HG02981 (cell line): ENCODE results near the gene POU5F1.
"Not testable (repeated sequence)": the region's sequence is repeated elsewhere in the genome, so short reads cannot be mapped to it uniquely, and the experiment has no call there.

Experiments used
- ATAC-seq: cut with Tn5 transposase; IDR thresholded peaks from one replicate; pipeline ENCODE4 v1.9.1; 2021; ENCODE audit warnings: mild to moderate bottlenecking, moderate library complexity; ENCODE audit not compliant: unreplicated experiment

Gene POU5F1

GRCh38 chr6:31192431-31193105 is 22.1 kb upstream of the POU5F1 start:
- ATAC-seq, result not testable (repeated sequence)

- ATAC-seq, result no peak
These were observed 20.0 kb upstream of the POU5F1 start for GRCh38 chr6:31190488-31190887.

GRCh38 chr6:31189223-31189622 is 18.7 kb upstream of the POU5F1 start:
- ATAC-seq, result not testable (repeated sequence)

DNA sequence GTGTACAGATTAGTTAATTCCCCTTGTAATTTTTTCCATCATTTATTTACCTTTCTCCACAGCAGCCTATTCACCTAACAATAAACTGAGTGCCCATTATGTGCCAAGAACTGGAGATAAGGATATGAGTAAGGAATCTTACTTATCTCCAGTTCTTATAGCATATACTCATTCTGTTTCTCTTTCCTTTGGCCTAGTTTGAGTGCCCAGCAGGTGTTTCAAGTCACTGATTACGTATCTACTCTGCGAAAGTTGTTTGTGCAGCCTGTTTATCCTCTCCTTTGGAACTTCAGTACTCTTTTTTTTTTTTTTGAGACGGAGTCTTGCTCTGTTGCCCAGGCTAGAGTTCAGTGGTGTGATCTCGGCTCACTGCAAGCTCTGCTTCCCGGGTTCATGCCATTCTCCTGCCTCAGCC is 17.3 kb upstream of the POU5F1 start:
- ATAC-seq, result no peak

DNA sequence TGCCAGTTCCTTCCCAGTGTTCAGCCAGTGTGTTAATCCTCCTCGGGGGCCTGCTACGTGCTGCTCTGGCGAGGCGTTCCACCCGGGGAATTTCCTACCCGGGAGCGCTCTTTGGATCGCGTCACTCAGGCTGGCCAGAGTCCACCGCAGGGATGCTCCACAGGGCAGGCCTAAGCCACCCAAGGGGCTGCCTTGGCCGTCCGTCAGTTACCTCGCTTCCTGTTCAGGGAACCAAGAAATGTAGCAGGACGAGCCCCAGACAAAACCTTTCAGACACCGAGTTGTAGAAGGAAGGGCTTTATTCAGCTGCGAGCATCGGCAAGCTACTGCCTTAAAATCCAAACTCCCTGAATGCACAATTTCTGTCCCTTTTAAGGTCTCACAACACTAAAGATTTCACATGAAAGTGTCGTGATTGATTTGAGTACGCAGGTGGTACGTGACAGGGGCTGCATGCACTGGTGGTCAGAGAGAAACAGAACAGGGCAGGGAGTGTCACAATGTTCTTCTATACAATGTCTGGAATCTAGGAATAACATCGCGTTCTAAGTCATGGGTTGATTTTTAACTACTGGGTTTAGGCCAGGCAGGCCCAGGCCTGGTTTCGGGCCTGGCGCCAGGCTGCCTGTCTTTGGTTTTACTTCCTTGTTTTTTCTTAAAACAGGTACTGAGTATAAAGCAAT is 15.7 kb upstream of the POU5F1 start:
- ATAC-seq, result no peak

- ATAC-seq, result not testable (repeated sequence)
These were observed 15.2 kb upstream of the POU5F1 start for GRCh38 chr6:31185695-31186051.

DNA sequence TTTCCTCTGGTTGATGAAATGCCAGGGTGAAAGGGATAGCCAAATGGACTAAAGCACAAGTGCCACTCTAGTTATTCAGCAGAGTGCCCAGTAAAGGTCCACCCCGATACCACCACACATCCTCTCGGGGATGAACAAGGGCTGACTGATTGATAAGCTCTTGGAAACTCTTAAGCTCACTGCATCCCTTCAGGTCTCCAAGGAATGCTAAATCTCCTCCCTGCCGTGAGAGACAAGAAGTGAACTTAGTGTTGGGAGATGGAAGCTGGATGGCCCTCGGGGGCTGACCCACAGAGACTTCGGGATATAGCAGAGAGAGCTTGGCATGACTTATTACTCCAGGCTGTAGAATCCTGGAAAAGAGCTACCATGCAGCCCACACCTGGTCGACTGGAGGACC is 13.4 kb upstream of the POU5F1 start:
- ATAC-seq, result not testable (repeated sequence)

GRCh38 chr6:31183287-31183686 is 12.8 kb upstream of the POU5F1 start:
- not testable (repeated sequence) for ATAC-seq

DNA sequence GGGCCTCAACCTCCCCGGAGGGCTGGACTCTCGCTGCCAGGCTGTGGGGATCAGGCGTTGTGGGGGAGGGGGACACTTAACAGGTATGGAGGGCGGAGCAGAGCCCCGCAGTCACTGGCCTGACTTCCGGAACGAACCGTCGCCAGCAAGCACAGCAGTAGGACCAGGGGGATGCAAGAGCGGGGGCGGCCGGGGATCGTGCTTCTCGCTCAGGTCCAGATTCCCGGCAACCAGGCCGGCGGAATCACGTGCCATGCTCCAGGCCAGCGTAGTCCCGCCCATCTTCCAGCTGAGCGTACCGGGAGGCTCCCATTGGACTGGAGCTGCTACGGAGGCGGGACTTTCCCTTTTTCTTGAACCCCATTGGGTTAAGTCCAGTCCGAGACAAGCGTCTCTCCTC is 10.0 kb upstream of the POU5F1 start:
- no peak for ATAC-seq

GRCh38 chr6:31179896-31180295 is 9.4 kb upstream of the POU5F1 start:
- no peak for ATAC-seq

DNA sequence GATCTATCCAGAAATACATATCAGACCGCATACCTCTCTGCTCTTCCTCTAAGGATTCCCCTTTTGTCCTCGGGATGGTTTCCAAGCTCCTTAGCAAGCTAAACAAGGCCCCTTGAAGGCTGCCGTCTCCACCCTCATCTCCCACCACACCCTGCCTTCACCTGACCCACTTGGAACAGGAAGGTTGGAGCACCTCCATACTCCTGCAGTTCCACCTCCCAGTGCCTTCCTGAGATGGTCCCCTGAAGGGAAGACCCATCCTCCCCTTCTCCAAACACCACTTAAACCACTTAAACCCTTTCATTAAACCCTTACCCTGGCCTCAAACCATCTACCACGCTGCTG is 8.5 kb upstream of the POU5F1 start:
- ATAC-seq, result no peak

DNA sequence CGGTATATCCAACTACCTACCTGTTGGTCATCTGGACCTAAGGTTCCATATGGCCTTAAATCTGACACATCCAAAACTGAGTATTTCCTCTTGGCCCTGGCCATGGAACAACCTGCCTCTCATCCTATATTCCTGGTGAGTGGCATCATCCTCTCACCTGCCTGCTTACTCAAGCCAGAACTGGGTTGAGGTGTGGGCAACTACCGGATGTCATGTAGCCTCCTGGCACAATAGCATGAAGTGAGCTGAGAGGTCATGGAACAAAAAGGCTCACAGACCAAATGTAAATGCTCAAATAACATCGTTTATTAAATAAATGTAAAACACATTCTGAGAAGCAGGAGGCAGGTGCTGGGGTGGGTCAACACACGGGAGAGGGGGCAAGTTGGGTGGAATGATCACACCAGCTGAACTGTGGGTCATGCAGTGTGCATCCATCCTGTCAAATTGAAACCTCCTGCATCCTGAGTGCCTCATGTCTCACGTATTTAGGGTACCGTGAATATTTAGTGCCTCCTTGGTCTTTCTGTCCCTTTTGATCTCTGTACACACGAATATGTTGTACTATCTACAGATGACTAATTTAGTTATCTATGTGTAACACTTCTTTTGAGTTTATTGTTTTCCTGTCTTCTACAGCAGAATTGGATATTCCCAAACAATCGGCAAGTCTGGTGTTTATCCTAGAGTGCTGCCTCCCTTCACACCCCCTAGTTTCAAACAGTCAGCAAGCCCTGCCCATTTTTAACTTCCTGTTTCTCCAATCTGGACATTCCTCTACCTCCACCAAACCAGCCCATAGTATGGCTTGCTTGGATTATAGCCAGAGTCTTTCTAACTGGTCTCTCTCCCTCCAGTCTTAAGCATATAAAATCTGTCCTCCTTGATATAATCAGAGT is 7.9 kb upstream of the POU5F1 start:
- no peak for ATAC-seq

GRCh38 chr6:31175971-31176370 is 5.5 kb upstream of the POU5F1 start:
- no peak for ATAC-seq

- ATAC-seq, result no peak
These were observed 3.9 kb upstream of the POU5F1 start for GRCh38 chr6:31174378-31174777.

GRCh38 chr6:31173406-31173805 is 2.9 kb upstream of the POU5F1 start:
- ATAC-seq, result no peak

- ATAC-seq, result no peak
These were observed 2.5 kb upstream of the POU5F1 start for GRCh38 chr6:31172973-31173384.

GRCh38 chr6:31171931-31172905 is 1.7 kb upstream of the POU5F1 start:
- no peak for ATAC-seq

DNA sequence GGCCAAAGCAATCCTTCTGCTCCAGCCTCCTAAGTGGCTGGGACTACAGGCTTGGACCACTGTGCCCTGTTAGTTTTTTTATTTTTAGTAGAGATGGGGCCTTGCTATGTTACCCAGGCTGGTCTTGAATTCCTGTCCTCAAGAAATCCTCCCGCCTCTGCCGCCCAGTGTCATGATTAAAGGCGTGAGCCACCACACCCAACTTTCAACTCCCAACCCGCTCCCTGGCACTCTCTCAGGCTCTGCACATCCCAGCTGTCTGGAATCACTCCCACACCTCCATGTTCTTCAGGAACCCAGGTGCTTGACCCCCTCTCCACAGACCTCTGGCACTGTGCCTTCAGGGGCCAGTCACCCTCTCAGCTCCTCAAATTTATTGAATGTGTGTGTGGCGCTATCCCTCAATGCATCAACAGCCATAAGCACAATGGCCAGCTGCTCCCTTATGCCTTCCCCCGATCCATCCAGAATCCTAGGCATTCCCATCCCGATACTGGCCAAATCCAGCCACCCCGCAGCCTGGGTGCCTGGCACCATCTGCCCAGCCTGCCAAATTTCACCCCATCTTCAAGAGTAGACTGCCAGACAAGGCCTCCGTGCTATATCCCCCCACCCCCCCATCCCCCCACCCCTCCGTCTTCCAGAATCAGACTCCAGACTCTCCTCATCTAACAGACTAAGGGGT is 647 bp upstream of the POU5F1 start:
- no peak for ATAC-seq

- not testable (repeated sequence) for ATAC-seq
These were observed 453 bp downstream of the POU5F1 start for GRCh38 chr6:31169858-31170599.
